GM18951 (cell line): ENCODE results near the gene MAPRE2.
"Not testable (repeated sequence)": the region's sequence is repeated elsewhere in the genome, so short reads cannot be mapped to it uniquely, and the experiment has no call there.

ENCODE experiments used
- POLR2A ChIP-seq: IDR thresholded peaks from 4 replicates; pipeline ENCODE4 v1.6.1; 2011; ENCODE audit warnings: mild to moderate bottlenecking; ENCODE audit not compliant: insufficient read length, insufficient read depth; ENCODE audit errors: extremely low read depth
- in situ Hi-C: fragments of 300-500 bp; cut with MboI; formaldehyde crosslinking; loops from one replicate; pipeline ENCODE4 v1.12.0; 2022; ENCODE audit warnings: low sequenced_read_pairs, mixed read lengths, inconsistent platforms; ENCODE audit not compliant: unreplicated experiment

Gene MAPRE2

GRCh38 chr18:35155398-35156117 lies 114.3 kb downstream of the MAPRE2 start:
- in situ Hi-C loops: no loop called here
- TF ChIP-seq POLR2A: no peak

- in situ Hi-C loops: no loop called here
- TF ChIP-seq POLR2A: no peak
These were observed 116.0 kb downstream of the MAPRE2 start for GRCh38 chr18:35157181-35157580.

DNA sequence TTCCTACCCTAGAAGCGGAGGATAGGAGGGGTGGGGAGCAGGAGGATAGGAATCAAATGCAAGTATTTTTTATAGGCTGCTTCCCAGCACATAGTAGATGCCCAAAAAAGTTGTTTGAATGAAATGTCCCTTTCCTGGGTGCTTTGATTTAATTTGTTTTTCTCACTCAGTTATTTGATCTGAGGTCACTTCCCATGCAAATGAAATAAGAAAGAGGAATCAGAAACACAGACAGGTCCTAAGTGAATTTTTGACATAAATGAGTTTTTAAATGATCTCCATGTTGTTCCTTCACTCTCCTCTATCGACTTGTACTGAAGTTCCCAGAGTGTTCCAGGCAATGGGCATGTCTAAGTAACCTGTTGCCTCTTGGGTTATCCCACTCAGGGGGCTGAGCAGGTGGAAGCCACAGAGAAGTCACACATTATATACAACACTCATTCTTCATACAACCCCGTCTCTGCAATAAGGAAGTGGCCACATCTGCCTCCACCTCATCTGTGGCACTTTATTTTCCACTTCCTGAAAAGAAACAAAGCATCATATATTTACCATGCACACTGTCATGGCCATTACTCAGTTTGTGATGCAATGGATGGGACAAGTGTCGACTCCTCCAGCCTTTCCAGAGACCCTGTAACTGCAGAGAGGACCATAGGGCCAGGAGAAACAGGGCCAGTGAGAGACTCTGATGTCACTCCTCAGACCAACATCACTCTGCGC lies 117.7 kb downstream of the MAPRE2 start:
- in situ Hi-C loops: no loop called here
- no peak for TF ChIP-seq POLR2A

DNA sequence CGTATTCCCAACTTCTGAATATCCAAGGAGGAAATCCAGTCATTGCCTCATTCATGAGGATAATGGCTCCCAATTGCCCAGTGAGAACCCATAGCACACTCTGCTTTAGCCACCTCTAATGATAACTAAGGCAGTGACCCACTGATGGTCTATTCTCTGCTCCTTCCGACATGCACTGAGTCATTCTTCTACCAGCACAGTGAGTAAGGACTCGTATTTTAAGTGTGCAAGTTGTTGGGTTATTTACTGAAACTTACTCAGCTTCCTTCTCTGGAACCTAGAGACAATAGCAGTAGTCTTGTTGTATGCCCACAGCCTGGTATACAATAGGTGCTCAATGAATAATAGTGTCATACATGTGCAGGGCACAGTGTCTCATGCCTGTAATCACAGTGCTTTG lies 118.6 kb downstream of the MAPRE2 start:
- TF ChIP-seq POLR2A: no peak
- in situ Hi-C loops: no loop called here

DNA sequence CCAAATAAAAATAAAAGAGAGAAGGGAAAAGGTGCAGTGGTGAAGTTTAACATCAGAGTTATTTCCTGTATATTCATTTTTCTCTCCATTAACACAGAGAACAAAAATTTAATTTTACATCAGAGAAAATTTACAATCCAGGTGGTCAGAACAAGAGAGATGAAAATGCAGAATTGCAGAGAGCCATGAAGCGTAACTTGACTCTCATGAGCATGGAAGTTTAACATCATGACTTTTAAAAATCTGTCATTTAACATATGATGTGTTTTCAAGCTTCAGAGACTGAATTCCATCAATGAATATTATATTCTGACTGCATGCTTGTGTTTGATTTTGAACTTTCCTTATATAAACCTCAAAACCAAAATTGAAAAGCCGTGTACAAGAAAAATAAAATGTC lies 120.3 kb downstream of the MAPRE2 start:
- in situ Hi-C loops: no loop called here
- no peak for TF ChIP-seq POLR2A

DNA sequence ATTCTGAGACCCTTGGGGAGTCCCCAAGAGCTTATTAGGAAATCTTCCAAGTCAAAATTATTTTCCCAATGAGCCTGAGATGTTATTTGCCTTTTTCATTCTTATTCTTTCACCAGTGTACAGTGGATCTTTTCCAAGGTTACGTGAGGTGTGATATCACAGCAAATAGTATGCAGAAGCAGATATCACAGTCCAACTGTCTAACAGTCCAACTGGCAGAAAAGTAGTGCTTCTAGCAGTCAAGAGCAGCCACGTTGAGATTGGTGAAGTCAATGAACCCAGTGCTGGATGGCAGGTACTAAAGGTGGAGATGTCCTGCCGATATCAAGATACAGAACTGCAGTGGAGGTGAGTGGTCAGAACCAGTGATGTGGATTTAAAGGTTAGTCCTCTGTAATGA lies 120.7 kb downstream of the MAPRE2 start:
- no peak for TF ChIP-seq POLR2A
- in situ Hi-C loops: no loop called here

GRCh38 chr18:35163014-35163539 lies 121.9 kb downstream of the MAPRE2 start:
- in situ Hi-C loops: no loop called here
- no peak for TF ChIP-seq POLR2A

GRCh38 chr18:35163721-35164120 lies 122.5 kb downstream of the MAPRE2 start:
- TF ChIP-seq POLR2A: no peak
- in situ Hi-C loops: no loop called here

DNA sequence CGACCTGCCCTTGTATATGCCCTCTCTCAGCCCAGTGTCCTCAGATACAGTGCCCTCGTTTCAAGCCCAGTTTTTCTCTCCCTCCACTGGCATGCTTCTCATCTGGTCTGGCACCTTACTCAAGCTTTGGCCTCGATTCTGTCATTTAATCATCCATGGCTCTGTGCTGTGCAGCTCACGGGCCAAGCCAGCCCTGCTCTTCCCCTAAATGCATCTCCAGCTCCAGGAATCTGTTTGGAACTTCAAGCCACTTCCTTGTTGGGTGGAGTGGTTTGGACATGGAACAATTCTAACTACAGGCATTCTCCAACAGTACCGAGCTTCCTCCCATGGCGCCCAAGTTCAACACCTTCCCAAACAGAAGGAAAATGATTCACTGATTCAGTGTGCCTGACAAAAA lies 122.9 kb downstream of the MAPRE2 start:
- in situ Hi-C loops: no loop called here
- no peak for TF ChIP-seq POLR2A

- in situ Hi-C loops: no loop called here
- TF ChIP-seq POLR2A: no peak
These were observed 126.1 kb downstream of the MAPRE2 start for GRCh38 chr18:35167332-35167731.

GRCh38 chr18:35167857-35168256 lies 126.6 kb downstream of the MAPRE2 start:
- TF ChIP-seq POLR2A: no peak
- in situ Hi-C loops: no loop called here

- in situ Hi-C loops: not testable (repeated sequence)
These were observed 129.1 kb downstream of the MAPRE2 start for GRCh38 chr18:35170323-35170722.

DNA sequence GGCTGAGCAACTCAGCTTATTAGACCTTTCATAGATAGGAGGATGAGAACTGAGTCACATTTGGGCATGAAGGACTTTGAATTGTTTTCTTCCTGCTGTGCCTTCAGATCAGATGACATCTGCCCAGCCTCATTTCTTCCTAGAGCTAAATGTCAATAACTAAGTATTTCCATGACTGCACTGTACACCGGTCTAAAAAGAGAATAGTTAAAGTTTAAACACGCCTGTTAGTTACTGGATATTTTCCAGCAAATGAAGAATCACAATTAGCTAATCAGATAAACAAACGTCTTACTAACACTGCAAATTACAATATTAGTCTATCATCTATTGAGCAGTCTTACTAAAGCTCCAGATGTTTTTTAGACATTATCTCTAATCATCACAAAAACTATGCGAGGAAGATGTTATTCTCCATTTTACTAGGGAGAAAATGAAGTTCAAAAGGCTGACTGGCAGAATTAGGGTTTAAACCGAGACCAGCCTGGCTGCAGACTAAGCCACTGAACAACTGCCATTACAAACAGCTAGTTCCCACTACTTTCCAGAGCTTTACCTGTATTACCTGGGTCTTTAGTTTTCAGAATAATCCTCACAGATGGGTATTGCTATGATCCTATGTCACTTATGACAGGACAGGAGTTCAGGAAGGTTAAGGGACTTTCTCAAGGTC lies 130.2 kb downstream of the MAPRE2 start:
- no peak for TF ChIP-seq POLR2A
- in situ Hi-C loops: no loop called here
